ENCODE measurements around the gene ALDOA.
"Not testable (repeated sequence)": the region's sequence is repeated elsewhere in the genome, so short reads cannot be mapped to it uniquely, and the experiment has no call there.

Gene ALDOA

GRCh38 chr16:30065102-30065942 lies at the start of gene ALDOA:
Gene ALDOA (plus strand): TSS chr16:30065760. CDS start chr16:30066898, 1,138 bp downstream.
- TF ChIP-seq CTCF (IDR thresholded peaks at IDR 0.05; ENCODE audit: insufficient read depth, low read length, missing control alignments): no peak
- ChIA-PET POLR2A (interaction anchor here (0.9 to 3.5 kb wide), 12 partner anchors 8 to 569 kb away, joined by 3 to 66 read pairs (median 5); partner anchors contain the start of genes PPP4C and TBX6), CTCF (interaction anchor here (1.0 to 3.0 kb wide), 4 partner anchors 11 to 27 kb away, joined by 4 to 17 read pairs (median 10); partner anchors contain the start of gene TBX6)
- DNase-seq (ENCODE audit: low read depth, low spot score): peak; percentile 91
- peak within 1 kb of the TSS; percentile 99 for H3K4me3 ChIP-seq (ENCODE audit: low read depth, low read length)

- H3K4me3 ChIP-seq (ENCODE audit: low read depth, low read length): no peak overlapping the region
- CTCF ChIA-PET: interaction anchor here (0.6 to 2.7 kb wide), 7 partner anchors 10 to 169 kb away, joined by 3 to 5 read pairs (median 3); no protein-coding TSS in a partner anchor
- no peak for TF ChIP-seq CTCF (IDR thresholded peaks at IDR 0.05; ENCODE audit: insufficient read depth, low read length, missing control alignments)
- POLR2A ChIA-PET: no interaction called here
- no peak for DNase-seq (ENCODE audit: low read depth, low spot score)
Observed at GRCh38 chr16:30016555-30017276, 48.8 kb upstream of the ALDOA start.

- no peak for TF ChIP-seq CTCF (IDR thresholded peaks at IDR 0.05; ENCODE audit: insufficient read depth, low read length, missing control alignments)
- no peak for DNase-seq (ENCODE audit: low read depth, low spot score)
- CTCF ChIA-PET: interaction anchor here (0.6 to 2.7 kb wide), 7 partner anchors 11 to 372 kb away, joined by 3 to 5 read pairs (median 3); no protein-coding TSS in a partner anchor
- no peak overlapping the region for H3K4me3 ChIP-seq (ENCODE audit: low read depth, low read length)
- POLR2A ChIA-PET: no interaction called here
Observed at GRCh38 chr16:30017277-30017656, 48.3 kb upstream of the ALDOA start.

- CTCF ChIA-PET: interaction anchor here (0.6 to 2.7 kb wide), 8 partner anchors 11 to 371 kb away, joined by 3 to 18 read pairs (median 6); partner anchors contain the start of gene TLCD3B
- POLR2A ChIA-PET; DNase-seq (ENCODE audit: low read depth, low spot score); H3K4me3 ChIP-seq (ENCODE audit: low read depth, low read length): not testable (repeated sequence)
Observed at GRCh38 chr16:30017937-30018336, 47.6 kb upstream of the ALDOA start.

GRCh38 chr16:30018731-30019158 lies 46.8 kb upstream of the ALDOA start:
- H3K4me3 ChIP-seq (ENCODE audit: low read depth, low read length): no peak overlapping the region
- no peak for DNase-seq (ENCODE audit: low read depth, low spot score)
- ChIA-PET CTCF (interaction anchor here (1.3 to 2.7 kb wide), 8 partner anchors 10 to 318 kb away, joined by 3 to 18 read pairs (median 7); partner anchors contain the start of gene TLCD3B), POLR2A (interaction anchor here (0.5 kb wide), 1 partner anchor 203 kb away, joined by 3 read pairs; the partner anchor contains the start of gene PAGR1)
- no peak for TF ChIP-seq CTCF (IDR thresholded peaks at IDR 0.05; ENCODE audit: insufficient read depth, low read length, missing control alignments)

- TF ChIP-seq CTCF (IDR thresholded peaks at IDR 0.05; ENCODE audit: insufficient read depth, low read length, missing control alignments): no peak
- CTCF ChIA-PET: interaction anchor here (0.6 to 3.4 kb wide), 10 partner anchors 9 to 1055 kb away, joined by 3 to 41 read pairs (median 4); partner anchors contain the start of gene TLCD3B
- no peak within 1 kb of the TSS for H3K4me3 ChIP-seq (ENCODE audit: low read depth, low read length)
- no peak for DNase-seq (ENCODE audit: low read depth, low spot score)
- POLR2A ChIA-PET: no interaction called here
Observed at GRCh38 chr16:30022887-30023286, 42.7 kb upstream of the ALDOA start, which contains the start of gene C16orf92. Gene C16orf92 (plus strand): TSS chr16:30023198. CDS start chr16:30023341, 143 bp downstream.

All from AG04449 (cell line).